HG03571 (cell line): ENCODE data around the gene PPM1G.
A peak's percentile ranks its signal among the peaks of the same experiment; 100 is the strongest.
"Not testable (repeated sequence)": the region's sequence is repeated elsewhere in the genome, so short reads cannot be mapped to it uniquely, and the experiment has no call there.

Source experiments
- ATAC-seq: cut with Tn5 transposase; IDR thresholded peaks from one replicate; pipeline ENCODE4 v1.9.1; 2021; ENCODE audit not compliant: unreplicated experiment

The PPM1G gene, protein sequence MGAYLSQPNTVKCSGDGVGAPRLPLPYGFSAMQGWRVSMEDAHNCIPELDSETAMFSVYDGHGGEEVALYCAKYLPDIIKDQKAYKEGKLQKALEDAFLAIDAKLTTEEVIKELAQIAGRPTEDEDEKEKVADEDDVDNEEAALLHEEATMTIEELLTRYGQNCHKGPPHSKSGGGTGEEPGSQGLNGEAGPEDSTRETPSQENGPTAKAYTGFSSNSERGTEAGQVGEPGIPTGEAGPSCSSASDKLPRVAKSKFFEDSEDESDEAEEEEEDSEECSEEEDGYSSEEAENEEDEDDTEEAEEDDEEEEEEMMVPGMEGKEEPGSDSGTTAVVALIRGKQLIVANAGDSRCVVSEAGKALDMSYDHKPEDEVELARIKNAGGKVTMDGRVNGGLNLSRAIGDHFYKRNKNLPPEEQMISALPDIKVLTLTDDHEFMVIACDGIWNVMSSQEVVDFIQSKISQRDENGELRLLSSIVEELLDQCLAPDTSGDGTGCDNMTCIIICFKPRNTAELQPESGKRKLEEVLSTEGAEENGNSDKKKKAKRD

DNA sequence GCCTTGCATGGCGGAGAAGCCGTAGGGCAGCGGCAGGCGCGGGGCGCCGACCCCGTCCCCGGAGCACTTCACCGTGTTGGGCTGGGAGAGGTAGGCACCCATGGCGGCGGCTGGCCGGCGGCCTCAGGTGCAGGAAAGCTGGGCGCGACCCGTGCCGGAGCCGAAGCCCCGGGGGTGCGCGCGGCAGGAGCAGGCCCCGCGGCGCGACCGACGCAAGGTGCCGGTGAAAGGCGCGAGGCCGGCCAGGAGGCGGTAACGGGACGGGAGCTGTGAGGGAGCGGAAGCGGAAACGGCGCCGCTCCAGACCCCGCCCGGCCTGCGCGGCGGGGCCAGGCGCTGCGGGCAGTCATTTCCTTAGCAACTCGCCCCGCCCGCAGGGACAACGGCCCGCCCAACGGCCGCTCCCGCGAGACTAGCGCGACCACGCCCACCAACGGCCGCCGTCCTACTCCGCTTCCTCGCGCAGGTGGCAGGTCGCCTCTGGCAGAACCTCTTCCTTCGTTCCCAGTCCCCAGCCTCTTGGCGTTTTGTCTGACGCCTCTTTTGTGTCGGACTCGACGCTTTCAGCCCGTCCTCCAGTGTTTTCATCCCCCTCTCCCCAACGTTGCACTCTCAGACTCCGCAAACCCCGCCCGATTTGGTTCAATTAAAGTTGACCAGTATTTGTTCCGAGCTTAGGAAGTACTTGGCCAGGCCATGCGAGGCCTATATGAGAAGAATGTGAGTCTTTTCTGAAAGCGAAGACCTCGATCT is at the start of gene PPM1G:
PPM1G (minus strand) TSS at position 271 of the 753 bp plus-strand sequence; CDS start at position 102, 169 bp downstream.
- peak; percentile 90 for ATAC-seq

DNA sequence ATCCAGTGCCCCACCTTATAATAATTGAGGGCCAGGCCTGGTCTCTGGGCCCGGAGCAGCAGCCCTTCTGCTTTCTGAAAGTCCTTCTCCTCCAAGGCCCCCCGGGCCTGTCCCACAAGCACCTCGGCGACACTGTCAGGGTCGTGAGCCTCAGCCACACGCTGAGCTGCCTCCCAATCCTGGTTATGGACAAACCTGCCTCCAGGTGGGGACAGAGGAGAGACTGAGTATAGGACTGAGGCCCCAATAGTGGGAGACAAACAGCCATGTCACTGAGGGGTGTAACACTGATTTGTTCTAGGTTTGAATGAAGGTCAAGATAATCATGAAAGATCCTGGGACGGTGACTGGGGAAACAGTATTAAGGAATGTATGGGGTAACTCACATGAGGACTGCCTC is 44.6 kb upstream of the PPM1G start:
- no peak for ATAC-seq

DNA sequence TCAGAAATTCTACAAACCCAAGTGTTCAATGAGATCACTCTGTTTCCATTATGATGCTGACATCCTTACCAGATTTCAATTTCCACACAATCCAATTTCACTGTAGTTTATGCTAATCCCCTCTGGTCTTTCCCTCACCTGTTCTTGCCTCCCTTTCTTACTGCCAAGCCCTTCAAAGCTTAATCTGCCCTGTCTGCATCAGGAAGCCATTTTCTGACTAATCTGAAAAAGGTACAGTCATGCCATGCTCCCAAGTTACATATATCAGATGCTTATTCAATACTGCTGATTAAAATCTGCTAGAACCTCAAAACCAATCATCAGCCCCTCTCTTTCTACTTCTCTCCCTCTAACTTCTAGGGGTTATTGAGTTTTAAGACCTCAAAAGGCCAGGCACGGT is 41.7 kb upstream of the PPM1G start:
- ATAC-seq, result no peak

DNA sequence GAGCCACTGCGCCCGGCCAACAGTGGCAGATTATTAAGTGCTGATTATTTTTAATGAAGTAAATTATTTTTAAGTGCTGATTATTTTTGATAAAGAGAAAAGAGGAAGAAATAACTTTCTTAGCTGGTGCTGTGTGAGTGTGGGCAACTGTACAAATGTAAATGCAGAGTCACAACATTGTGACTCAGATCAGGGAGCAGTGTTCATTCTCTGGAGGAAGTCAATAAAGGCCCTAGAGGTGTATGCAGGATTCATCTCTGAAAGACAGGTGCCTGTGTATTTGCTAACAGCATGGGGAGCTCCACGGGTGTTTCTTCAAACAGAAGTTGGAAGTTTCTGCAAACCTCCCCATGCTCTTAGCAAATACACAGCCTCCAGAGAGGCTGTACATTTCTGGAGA is 39.0 kb upstream of the PPM1G start:
- no peak for ATAC-seq

DNA sequence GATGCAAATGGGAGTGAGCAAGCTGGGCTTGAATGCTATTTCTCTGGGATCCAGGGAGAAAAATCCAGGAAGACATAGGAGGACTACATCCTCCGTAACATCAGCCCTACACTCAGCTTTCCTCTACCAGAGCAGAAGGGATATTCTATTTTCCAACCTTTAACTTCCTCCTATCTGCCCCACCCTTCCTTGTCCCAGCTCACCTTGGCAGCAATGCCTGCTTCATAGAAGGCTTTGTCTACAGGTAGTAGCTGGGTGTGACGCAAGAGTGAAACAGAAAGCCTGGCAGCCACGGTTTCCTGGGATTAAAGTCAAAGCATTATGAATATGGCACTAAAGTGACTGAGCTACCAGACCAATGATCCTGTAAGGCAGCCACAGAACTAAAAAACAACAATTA is 36.7 kb upstream of the PPM1G start:
- ATAC-seq, result no peak

DNA sequence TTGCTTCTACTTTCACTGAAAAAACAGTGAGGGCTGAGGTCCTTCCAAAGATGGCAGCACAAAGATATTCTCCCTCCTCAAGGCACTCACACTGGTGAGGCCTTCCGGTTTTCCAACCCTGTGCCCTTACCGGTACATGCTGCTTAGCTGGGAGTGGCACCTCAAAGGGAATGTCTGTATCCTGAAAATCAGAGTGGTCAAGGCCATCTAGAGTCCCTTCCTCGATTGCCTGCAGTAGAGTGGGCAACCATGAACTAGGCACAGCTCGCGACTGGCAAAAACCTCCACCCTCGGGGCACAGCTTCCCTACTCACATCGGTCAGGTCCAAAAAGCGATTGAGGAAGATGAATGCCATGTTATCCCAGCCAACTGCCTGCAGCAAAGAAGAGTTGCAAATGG is 36.2 kb upstream of the PPM1G start:
- no peak for ATAC-seq

DNA sequence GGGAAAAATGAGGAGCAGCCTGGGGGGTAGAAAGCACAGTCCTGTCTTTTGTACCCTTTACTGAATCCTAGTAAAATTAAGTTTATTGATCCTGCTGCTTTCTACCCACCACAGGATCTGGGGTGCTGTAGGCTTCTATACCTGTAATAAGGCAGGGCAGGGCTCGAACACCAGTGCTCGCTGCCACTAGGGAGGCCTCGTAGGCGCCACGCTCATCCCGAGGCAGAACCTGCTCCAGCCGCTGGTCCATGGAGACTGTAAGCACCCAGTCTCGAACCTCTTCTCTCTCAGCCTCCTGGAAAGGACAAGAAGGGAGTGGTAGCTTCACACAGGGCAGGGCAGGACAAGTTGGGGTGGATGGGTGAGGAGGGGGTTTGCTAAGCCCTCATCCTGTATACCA is 35.8 kb upstream of the PPM1G start:
- ATAC-seq, result no peak

DNA sequence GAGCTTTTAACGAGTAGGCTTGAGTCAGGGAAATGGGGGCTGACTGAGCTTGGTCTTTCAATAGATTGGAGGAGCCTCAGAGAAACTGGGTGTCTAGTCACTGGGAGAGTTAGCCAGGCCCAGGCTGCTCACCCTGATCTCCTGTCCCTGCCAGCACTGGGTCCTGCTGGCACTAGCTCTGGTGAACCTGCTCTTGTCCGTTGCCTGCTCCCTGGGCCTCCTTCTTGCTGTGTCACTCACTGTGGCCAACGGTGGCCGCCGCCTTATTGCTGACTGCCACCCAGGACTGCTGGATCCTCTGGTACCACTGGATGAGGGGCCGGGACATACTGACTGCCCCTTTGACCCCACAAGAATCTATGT is 33.5 kb upstream of the PPM1G start:
- no peak for ATAC-seq

DNA sequence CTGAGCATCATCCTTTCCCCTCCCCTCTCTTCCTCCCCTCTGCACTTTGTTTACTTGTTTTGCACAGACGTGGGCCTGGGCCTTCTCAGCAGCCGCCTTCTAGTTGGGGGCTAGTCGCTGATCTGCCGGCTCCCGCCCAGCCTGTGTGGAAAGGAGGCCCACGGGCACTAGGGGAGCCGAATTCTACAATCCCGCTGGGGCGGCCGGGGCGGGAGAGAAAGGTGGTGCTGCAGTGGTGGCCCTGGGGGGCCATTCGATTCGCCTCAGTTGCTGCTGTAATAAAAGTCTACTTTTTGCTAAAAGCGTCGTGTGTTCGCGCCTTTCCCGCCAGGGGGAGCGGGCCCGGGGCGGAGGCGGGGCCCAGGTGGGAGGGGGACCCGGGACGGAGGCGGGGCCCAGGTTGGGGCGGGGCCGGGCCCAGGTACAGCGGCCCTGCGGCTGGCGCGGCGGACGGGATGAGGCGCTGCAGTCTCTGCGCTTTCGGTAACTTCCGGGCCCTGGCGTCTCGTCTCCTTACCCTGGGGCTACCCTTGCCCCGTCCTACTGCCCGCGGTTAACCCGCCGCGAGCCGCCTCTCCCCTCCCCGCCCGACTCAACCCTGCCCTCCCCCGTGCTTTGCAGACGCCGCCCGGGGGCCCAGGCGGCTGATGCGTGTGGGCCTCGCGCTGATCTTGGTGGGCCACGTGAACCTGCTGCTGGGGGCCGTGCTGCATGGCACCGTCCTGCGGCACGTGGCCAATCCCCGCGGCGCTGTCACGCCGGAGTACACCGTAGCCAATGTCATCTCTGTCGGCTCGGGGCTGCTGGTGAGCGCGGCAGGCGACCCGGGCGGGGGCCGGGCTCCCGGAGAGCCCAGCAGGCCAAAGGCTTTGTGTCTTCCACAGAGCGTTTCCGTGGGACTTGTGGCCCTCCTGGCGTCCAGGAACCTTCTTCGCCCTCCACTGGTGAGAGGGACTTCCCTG is 32.8 kb upstream of the PPM1G start, which contains the start of gene KRTCAP3:
KRTCAP3 (plus strand) TSS at position 424 of the 962 bp plus-strand sequence; CDS start at position 456, 32 bp downstream.
- no peak for ATAC-seq

DNA sequence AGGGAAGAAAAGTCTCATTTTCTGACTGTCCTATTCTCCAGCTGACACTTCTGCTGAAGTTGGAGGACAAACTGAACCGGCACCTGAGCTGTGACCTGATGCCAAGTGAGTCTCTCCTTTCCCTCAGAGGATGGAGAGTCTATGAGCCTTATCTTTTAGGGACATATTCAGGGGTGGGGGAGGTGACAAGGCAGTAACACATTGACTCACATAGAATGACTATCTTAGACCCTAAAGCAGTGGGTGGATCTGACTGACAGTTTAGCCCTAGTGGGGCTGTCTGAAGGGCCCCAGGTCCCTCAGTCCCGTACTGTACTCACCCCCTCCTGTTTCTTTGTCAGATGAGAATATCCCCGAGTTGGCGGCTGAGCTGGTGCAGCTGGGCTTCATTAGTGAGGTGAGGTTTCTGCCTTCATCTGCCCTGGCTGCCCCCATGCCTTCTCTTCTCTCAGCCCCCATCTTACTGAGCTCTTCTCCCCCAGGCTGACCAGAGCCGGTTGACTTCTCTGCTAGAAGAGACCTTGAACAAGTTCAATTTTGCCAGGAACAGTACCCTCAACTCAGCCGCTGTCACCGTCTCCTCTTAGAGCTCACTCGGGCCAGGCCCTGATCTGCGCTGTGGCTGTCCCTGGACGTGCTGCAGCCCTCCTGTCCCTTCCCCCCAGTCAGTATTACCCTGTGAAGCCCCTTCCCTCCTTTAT is 32.0 kb upstream of the PPM1G start:
- ATAC-seq, result no peak

DNA sequence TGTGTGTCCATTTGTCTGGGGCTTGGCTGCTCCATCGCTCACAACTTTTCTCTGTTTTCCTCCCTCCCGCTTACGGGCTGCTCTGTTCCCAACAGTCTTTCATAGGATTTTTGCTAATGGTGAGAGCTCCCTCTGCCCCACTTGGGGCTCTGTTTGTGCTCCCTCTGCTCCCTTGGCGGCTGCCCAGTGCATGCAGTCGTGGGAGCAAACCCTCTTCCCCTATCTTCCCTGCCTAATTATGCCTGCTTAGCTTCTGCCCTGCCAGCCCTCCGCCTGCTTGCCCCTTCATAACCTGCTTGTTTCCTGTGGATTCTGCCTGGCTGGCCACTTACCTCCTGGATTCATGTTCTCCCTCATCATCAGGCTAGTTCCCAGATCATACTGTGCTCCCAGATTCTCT is 26.2 kb upstream of the PPM1G start:
- ATAC-seq, result no peak

DNA sequence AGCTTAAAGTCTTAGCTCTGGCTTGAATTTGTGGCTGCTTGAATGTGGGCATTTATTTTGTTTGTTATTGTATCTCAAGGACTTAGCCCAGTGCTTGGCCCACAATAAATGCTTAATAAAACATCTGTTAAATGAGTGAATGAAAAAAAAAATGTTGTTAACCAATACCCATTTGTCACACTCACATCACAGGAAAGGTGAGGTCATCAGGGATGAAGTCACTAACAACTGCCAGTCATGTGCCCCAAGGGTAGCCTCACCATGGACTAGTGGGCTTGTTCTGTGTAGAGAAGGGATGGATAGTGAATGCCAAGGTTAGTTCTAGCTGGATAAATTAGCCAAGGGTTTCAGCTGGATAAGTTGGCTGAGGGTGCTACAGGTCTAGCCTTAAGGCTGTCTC is 22.0 kb upstream of the PPM1G start:
- ATAC-seq, result no peak

DNA sequence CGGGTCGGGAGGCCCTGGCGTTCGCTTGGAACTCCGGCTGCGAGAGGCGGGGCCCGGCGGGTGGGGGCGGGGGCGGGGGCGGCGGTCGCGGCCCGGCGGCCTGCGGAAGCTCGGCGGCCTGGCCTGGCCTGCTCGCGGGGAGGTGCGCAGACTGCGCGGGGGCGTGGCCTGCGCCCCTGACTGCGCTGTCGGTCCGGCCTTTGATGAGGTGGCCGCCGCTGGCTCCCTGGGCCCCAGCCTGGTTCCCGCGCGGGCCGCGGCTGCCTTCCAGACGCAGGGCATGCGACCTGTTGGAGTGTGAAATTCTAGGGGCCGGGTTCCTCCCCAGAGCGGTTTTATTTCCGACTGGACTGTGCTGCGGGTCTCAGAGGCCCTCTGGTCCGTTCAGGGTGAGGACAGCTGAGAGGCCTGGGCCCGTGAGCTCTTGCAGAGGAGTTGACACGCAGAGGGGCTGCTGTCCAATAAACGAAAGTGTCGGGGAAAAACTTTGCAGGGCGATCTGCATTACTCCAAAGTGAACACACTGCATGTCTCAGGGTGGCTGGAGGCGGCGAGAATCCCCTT is 19.7 kb upstream of the PPM1G start:
- ATAC-seq, result peak; percentile 75

DNA sequence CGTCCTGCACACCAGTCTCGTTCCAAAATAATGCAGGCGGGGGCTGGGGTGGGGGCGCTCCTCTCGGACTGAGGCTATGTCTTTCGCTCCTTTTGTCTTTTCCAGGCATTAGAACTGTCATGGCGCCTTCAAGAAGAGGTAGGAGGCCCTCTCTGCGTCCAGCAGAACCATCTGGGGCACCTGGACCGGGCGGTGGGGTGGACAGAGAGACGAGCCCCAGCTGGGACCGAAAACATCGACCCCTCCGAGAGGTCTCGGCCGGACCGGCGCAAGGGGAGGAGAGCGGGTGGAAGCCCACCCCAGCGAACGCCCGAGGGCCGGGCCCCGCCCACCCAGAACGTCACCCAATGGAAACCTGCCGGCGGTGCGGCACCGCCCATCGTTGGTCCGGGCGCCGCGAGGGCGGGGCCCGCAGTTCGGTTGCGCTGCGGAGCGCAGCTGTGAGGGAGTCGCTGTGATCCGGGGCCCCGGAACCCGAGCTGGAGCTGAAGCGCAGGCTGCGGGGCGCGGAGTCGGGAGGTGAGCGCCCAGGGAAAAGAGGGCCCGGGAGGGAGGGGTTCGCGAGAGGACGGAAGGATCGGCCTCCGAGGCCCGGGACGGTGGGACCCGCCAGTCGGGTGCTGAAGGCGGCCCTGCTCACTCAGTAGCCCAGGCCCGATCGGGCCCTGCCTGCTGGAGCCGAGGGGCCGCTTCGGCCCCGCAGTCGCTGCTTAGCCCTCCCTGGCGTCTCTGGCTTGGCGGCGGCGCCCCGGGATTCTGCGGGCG is 19.0 kb upstream of the PPM1G start, which contains the start of gene NRBP1:
NRBP1 (plus strand) TSS at position 419 of the 765 bp plus-strand sequence. CDS start 4,643 bp downstream, outside the sequence.
- ATAC-seq, result peak; percentile 80

DNA sequence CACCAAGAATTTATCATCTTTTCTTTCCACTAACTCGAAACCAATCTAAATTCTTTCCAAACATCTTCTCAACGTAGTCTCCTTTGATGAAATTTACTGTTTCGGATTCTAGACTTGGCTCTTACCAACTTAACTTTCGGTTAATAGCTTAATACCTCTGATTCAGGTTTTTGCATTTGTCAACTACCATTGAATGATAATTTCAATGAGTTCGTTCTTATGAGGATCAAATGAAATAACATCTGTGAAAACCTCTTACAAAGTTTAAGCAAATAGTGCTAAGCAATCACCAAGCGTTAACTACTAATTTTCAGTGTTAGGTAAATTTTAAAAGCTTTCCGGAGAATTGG is 18.4 kb upstream of the PPM1G start:
- ATAC-seq, result no peak

DNA sequence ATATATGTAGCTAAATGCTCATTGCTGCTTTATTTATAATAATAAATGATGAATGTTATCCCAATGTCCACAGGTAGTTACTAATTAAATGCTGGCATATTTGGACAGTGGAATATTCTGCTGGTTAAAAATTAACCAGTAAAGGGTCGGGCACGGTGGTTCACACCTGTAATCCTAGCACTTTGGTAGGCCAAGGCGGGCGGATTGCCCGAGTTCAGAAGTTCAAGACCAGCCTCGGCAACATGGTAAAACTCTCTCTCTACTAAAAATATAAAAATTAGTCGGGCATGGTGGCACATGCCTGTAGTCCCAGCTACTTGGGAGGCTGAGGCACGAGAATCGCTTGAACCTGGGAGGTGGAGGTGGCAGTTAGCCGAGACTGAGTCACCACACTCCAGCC is 15.6 kb upstream of the PPM1G start:
- not testable (repeated sequence) for ATAC-seq

DNA sequence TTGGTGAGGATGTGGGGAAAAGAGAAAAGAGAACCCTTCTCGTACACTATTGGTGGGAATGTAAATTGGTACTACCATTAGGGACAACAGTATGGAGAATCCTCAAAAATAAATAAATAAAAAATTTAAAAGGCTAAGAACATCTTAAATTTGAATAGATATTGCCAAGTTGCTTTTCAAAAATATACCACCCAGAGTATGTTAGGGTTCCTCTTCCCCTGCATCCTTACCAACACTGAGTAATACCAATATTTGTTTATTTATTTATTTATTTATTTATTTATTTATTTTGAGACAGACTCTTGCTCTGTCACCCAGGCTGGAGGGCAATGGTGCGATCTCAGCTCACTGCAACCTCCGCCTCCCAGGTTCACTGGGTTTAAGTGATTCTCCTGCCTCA is 13.6 kb upstream of the PPM1G start:
- ATAC-seq, result no peak

DNA sequence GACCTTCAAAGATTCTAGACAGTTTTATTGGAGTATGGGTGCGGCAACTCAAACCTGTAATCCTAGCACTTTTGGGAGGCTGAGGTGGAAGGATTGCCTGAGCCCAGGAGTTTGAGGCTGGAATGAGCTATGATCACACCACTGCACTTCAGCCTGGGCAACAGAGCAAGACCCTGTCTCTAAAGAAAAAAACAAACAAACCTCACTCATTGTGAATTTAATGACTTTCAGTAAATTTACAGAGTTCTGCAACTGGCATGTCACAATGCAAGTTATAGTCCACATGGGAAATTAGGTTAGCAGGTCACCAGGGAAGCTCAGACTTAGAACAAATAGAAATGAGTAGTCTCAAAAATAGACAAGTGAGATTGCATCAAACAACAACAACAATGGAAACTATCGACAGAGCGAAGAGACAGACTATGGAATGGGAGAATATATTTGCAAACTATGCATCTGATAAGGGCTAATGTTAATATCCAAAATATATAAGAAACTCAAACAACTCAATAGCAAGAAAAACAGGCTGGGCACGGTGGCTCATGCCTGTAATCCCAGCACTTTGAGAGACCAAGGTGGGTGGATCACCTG is 12.4 kb upstream of the PPM1G start:
- no peak for ATAC-seq

DNA sequence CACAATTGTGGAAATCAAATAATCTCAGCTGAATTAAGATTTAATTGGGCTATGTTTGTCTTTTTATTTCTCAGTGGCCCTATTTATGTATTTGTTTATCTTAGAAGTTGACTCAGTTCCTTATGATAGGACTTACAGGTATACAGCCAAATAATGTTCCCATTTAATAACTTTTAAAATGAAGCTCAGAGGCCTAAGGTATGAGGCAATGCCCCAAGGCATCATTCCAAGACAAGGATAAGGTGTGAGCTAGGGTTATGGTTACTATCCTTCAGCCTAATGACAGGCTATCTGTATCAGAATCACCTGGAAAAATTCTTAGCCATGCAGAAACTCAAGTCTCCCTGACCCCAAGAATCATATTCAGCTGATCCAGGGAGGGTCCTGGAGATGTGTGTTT is 11.6 kb upstream of the PPM1G start:
- no peak for ATAC-seq
